Activated CD4-positive, alpha-beta T cell treated with anti-CD3 and anti-CD28 coated beads, Interleukin-2, amount 50 U/mL, for 1 hour (primary cell): Measurements from ENCODE around the gene RGS16.
"Not testable (repeated sequence)": the region's sequence is repeated elsewhere in the genome, so short reads cannot be mapped to it uniquely, and the experiment has no call there.

Source experiments
- DNase-seq: peaks from one replicate; pipeline ENCODE4 v3.0.0-alpha.2; 2020

Gene RGS16

GRCh38 chr1:182604175-182605164 is at the start of gene RGS16:
Gene RGS16, minus strand, starts transcription at chr1:182604389. Its CDS starts 130 bp downstream, at chr1:182604259.
- DNase-seq, result peak; percentile 91

- DNase-seq, result no peak
These were observed 49.8 kb upstream of the RGS16 start for GRCh38 chr1:182653986-182654385.

GRCh38 chr1:182652933-182653332 is 48.7 kb upstream of the RGS16 start:
- DNase-seq, result no peak

GRCh38 chr1:182651339-182651724 is 47.1 kb upstream of the RGS16 start:
- no peak for DNase-seq

GRCh38 chr1:182650678-182651338 is 46.6 kb upstream of the RGS16 start:
- no peak for DNase-seq

- no peak for DNase-seq
These were observed 44.9 kb upstream of the RGS16 start for GRCh38 chr1:182649041-182649440.

GRCh38 chr1:182646739-182647138 is 42.5 kb upstream of the RGS16 start:
- DNase-seq, result no peak

GRCh38 chr1:182644886-182645285 is 40.7 kb upstream of the RGS16 start:
- DNase-seq, result no peak

- no peak for DNase-seq
These were observed 39.5 kb upstream of the RGS16 start for GRCh38 chr1:182643699-182644098.

GRCh38 chr1:182642461-182642860 is 38.3 kb upstream of the RGS16 start:
- DNase-seq, result no peak

GRCh38 chr1:182641561-182641960 is 37.4 kb upstream of the RGS16 start:
- no peak for DNase-seq

- no peak for DNase-seq
These were observed 35.1 kb upstream of the RGS16 start for GRCh38 chr1:182639330-182639729.

- DNase-seq, result no peak
These were observed 33.6 kb upstream of the RGS16 start for GRCh38 chr1:182637769-182638168.

- DNase-seq, result no peak
These were observed 31.7 kb upstream of the RGS16 start for GRCh38 chr1:182635871-182636270.

- no peak for DNase-seq
These were observed 30.3 kb upstream of the RGS16 start for GRCh38 chr1:182634306-182635072.

- no peak for DNase-seq
These were observed 29.6 kb upstream of the RGS16 start for GRCh38 chr1:182633657-182634281.

- no peak for DNase-seq
These were observed 28.8 kb upstream of the RGS16 start for GRCh38 chr1:182633031-182633430.

GRCh38 chr1:182632441-182632857 is 28.3 kb upstream of the RGS16 start:
- not testable (repeated sequence) for DNase-seq

GRCh38 chr1:182631954-182632353 is 27.8 kb upstream of the RGS16 start:
- DNase-seq, result no peak

- no peak for DNase-seq
These were observed 27.0 kb upstream of the RGS16 start for GRCh38 chr1:182631053-182631677.

- DNase-seq, result no peak
These were observed 26.4 kb upstream of the RGS16 start for GRCh38 chr1:182630586-182630985.

GRCh38 chr1:182629499-182630096 is 25.4 kb upstream of the RGS16 start:
- DNase-seq, result peak; percentile 38
